COR-L47 (cell line): Measurements from ENCODE around the gene MSH5.
"Not testable (repeated sequence)": the region's sequence is repeated elsewhere in the genome, so short reads cannot be mapped to it uniquely, and the experiment has no call there.

Experiments
- DNase-seq: peaks from one replicate; lab custom pipeline; 2025; lab: John Stamatoyannopoulos, UW

The MSH5 gene

DNA sequence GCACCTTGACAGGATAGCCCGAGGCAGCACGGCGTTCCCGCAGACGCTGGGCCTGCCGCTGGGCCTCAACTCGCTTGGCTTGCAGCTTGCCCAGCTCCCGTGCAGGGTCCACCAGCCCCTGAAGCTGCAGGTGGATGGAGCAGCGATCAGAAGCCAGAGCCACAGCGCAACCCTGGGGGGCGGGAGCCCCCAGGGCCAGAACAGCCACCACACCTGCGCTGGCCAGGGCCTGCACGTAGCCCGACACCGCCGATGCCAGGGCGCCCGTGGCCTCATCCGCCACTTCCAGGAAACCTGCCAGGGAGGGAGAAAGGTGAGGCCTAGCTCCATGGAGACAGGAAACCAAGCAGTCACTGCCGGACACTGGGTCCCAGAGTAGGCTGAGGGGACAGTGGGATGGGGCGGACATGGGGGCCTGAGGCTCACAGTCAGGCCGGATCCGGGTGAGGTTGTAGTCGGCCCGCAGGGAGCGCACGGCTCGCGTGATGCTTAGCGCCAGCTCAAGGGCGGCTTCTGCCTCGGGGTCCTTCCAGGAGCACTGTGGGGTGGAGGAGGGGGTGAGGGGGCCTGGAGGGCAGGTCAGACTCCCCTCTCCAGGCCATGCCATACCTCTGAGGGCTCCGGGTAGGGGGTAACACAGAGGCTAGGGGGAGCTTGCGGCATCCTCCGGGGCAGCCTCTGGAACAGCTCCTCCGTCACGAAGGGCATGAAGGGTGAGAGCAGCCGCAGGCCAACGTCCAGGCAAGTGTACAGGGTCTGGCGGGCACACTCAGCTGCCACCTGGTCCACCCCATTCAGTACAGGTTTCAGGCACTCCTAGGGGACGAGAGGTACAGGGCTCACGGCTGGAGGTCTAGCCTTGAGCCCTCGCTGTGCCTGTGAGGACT is 39.4 kb downstream of the MSH5 start:
- DNase-seq, result no peak

DNA sequence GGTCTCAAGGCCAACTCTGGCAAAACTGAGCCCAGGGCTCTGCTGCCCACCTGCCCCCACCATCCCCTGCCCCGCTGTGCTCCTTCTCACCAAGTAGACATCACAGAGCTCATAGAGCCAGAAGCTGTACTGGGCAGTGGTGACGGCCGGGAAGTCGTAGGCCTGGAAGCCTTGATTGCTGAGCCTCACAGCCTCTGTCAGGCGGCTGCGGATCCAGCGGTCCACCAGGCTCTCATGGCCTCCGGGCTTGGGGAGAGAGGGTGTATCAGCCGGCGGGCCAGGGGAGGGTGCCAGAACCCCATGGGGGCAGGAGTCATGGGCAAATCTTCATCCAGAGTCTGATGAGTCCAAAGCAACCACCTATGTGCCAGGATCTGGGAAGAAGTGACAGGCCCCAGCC is 40.1 kb downstream of the MSH5 start:
- no peak for DNase-seq

DNA sequence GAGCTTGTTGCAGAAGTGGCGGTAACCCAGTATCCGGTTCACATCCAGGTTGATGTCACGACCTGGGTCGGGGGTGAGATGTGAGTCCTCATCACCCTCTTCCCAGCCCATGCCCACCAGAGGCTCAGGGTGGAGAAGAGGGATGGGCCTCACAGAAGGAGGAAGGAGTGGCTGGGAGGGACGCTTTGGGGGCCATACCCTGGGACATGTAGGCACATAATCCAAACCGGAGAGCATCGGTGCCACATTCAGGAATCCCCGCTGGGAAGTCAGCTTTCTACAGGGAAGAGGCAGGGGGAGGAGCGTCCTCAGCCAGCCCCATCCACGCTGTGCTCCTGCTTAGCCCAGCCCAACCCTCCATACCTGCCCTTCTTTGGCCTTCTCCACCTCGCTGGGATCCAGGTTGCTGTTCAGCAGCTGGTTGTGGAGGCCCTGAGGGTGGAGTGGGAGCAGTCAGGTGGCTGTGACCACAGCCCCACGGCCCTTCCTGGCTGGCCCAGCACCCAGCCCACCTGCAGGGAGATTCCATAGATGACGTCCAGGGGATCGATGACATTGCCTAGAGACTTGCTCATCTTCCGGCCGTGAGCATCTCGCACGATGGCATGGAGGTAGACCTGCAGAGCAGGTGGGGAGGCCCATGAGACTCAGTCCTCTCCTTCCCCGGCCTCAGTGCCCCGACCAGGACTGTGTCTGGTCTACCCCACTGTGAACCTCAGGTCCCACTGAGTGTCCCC is 40.9 kb downstream of the MSH5 start:
- no peak for DNase-seq

DNA sequence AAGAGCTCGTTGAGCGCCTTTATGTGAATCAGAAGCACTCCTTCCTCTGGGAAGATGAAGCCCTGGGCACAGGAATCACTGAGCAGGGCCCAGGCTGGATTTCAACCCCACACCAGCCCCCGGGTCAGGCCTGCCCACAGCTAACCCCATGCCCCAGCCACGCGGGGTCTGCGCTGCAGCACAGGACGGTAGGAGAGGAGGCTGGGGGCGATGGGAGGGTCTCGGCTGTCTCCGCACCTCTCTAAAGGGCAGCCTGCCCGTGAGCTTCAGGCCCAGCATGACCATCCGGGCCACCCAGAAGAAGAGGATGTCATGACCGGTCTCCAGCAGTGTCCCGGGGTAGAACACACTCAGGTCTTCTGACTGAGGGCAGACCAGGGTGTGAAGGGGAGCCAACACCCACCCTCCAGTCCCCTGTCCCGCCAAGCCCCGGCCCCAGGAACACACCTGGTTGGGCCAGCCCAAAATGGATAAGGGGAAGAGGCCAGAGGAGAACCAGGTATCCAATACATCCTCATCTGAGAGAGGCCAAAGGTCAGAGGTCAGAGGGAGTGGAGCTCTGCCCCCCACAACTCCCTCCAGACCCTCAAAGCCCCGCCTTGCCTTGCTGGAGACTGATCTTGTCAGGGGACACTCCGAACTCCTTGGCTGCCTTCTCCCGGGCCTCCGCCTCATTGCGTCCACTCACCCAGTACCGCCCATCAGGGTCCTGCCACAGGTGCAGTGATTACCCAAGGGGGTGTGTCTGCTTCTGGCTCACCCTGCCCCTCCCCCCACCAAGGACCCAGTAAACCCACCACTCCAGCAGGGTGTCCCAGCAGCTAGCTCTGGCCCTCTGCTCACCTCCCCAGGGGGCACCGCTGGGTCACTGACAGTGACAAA is 41.7 kb downstream of the MSH5 start:
- no peak for DNase-seq

DNA sequence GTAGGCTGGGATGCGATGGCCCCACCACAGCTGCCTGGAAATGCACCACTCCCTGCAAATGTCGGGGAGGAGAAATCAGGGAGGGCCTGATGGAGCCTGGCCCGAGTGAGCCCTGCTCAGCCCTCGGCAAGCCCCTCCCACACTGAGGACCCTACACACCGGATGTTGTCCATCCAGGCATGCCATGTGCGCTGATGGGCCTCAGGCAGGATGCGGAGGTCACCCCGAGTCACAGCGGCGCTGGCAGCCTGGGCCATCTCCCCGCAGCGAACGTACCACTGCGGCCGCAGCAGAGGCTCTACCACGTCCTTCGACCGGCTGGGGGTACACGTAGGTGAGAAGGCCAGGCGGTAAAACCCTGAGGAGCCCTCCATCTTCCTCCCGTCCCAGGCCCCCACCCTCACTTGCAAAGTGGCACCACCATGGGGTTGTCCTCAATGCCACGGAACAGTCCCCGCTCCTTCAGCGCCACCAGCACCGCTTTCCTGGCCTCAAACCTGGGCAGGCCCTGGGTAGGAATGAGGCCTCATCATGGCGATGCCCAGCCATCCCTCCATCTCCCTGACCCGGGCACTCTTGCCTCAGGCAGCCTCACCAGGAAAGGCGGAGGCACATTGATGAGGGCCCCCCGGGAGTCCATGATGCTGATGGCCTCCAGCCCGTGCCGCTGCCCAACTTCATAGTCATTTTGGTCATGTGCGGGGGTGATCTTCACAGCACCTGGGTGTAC is 42.5 kb downstream of the MSH5 start:
- DNase-seq, result no peak

DNA sequence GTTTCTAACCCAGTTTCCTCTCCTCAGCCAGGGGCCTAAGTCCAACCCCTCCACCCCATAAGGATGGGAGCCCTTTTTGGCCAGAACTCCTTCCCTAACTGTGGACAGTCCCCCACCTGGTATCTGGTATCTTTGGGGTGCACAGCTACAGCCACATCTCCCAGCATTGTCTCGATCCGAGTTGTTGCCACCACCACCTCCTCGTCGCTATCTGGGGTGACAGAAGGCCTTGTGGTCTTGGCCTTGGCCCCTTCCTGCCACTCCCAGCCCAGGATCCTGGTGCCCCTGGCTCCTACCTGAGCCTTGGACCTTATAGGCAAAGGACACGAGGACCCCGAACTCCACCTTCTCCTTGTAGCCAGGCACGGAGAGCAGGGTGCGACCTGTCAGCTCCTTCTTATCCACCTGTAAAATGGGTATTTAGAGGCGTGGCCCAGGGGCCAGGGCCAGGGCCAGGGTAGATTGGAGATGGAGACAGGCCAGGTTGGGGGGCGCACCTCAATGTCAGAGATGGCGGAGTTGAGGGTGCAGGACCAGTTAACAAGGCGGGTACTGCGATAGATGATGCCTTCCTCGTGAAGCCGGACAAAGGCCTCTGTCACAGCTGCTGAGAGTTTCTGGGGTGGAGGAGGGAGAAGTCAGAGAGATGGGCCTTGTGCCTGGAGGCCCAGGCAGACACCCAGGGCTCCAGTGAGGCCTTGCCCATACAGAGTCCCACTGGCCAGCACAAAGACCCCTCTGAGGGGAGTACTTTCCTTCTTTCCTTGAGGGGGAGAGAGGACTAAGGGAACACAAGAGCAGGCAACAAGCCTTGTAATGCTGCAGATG is 44.5 kb downstream of the MSH5 start:
- DNase-seq, result no peak

DNA sequence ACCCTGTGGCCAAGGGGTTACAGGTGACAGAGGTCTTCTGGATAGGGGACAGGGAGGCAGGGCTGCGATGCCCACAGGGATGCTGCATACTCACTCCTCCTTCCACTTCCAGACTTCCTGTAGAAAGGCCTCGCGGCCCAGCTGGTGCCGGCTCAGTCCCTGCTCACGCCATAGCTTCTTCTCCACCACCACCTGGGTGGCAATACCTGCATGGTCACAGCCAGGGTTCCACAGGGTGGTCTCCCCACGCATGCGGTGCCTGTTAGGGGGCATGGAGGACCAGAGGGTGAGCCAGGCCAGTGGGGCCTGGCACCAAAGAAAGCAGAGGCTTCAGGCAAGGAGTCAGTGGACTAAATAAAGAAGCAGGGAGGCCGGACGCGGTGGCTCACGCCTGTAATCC is 45.7 kb downstream of the MSH5 start:
- DNase-seq, result no peak

DNA sequence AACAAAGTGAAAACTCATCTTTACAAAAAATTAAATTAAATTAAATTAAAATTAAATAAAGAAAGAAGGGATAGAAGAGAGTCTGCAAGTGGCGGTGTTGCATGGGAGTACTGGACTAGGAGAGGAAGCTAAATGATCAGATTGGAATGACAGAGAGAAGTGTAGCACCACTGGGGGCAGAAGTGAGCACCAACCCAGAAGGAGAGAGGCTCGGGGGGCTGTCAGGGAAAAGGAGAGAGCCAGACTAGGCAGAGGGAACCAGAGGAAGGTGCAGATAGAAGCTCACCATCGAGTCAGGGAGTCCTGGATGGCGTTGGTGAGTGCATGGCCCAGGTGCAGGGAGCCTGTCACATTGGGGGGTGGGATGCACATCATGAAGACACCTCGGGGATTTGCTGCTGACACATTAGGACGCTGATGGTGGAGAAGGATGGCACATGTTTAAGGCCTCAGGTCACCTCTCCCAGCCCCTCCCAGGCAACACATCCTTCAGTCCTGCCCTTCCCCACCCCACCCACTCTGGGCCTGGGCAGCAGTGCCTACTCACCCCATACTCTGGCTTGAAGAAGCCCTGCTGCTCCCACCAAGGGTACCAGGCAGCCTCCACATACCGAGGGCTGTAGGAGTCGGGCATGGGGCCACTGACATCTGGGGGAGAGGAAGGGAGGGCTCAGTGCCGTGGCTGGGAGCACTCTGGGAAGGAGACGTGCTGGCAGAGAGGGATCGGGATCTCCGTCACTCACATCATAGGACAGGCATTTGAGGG is 51.7 kb downstream of the MSH5 start:
- DNase-seq, result peak; percentile 33

DNA sequence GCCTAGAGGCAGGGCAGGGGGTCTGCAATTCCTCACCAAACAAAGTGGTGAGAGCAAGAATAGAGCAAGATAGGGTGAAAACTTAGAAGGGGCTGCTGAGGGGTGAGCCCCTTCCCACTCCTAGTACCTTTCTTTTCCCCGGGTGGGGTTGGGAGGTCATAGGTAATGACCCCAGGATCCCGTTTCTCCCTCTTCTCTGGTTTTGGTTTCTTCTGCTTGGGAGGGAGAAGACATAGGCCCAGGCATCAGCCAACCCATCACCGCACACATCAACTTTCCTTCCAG is 52.2 kb downstream of the MSH5 start:
- DNase-seq, result no peak

DNA sequence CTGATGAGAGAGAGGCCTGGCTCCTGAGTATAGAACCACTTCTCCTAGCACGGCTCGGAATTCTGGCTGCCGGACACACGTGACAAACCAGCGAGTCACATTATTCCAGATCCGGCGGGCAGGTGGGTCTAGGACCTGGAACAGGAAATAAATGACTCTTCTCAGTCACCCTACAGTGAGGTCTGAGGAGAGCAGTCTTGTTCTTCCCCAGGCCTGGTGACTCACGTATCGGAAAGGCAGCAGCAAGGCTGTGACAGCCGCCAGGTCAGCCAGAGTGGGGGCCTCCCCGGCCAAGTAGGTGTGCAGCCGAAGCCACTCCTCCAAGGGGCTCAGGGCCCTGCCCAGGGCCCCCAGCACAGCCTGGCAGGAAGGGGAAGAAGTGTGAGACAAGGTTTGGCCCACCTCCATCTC is 53.0 kb downstream of the MSH5 start:
- no peak for DNase-seq

DNA sequence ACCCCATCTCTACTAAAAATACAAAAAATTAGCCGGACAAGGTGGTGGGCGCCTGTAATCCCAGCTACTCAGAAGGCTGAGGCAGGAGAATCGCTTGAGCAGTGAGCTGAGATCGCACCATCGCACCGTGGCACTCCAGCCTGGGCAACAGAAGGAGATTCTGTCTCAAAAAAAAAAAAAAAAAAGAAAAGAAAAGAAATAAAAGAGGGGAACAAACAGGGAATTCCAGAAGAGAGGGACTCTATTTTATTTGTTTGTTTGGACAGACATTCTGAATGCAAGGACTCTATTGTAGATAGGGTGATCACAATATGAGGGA is 54.1 kb downstream of the MSH5 start:
- not testable (repeated sequence) for DNase-seq

DNA sequence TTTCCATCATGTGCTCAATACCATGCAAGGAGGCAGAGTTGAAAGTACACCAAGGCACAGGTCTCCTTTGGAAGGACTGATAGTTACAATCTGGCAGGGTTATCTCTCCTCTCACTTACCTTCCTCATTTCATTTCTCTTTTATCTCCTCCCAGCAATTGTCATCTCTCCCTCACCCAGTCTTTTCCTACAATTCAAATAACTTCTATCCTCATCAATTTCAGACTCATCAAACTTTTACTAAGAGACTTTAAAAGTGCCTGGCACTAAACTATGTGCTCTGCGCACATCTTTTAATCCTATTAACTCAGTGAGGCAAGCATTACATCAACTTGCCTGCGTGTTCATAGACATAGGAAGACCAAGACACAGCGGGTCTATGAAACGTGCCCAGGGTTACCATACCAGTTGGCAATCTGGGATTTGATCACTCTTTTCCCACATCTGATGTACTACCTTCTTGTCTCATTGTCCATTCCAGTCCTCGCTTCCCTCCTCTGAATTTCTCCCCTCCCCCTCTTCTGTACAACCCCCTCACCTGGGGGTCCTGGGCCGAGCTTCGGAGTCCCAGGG is 54.6 kb downstream of the MSH5 start:
- DNase-seq, result no peak

DNA sequence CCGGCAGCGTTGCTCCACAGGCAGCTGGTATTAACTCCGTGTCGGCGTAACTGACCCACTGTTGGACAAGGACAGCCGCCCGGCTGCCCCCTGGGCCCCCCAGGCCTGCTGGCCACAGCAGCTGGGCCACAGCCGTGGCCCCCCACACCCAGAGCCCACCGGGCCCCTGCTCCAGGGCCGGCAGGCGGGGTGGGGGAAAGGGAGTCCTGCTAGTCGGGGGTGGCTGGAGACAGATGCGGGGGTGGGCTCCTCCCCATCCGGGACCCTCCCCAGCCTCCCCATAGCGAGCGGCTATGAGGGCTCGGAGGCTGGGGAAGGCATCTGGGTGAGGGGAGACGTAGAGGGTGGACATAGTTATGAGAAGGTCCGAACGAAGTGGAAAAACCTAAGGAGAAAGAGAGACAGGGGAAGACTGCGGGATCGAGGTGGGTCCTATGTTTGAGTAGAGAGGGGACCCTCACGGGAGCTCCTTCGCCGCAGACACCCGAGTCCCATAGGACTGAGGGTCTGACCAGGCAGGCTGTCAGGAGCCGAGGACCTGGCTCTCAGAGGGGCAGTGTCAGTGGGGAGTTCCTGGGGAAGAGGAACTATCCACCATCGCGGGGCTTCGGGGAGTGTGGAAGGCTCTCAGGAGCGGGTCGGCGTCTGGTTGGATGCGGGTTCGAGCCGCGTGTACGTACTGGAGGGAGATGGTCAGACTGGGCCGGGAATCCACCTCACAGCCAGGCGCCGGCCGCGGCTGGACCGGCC is 55.2 kb downstream of the MSH5 start:
- no peak for DNase-seq

DNA sequence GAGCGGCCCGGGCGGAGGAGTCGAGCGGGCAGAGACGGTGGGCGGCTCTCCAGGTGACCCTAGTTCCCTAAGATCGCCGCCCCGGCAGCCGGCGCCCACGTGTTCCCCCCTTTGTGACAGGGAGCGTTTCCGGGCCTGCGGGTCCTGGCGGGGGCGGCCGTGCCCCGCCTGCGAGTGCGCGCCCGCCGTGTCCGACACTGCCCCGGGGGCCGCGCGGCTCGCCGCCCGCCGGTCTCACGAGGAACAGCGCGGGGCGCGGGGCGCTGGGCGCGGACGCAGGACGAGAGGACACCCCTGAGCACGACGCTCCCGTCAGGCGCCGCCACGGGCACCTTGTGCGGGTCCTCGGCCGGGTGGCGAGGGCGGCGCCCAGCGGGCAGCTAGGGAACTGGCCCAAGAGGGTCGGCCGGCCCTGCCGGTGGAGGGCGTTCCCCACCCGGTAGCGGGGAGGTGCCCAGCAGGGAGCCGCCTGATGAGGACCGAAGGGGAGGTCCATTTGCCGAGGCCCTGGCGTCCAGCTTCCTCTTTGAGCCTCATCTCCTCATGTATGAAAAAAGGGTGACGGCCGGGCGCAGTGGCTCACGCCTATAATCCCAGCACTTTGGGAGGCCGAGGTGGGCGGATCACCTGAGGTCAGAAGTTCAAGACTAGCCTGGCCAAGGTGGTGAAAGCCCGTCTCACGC is 56.0 kb downstream of the MSH5 start, which contains the start of gene VARS1:
Gene VARS1, minus strand, starts transcription at position 137 of the 683 bp plus-strand sequence. CDS start 535 bp downstream, outside the sequence.
- DNase-seq, result peak; percentile 93

DNA sequence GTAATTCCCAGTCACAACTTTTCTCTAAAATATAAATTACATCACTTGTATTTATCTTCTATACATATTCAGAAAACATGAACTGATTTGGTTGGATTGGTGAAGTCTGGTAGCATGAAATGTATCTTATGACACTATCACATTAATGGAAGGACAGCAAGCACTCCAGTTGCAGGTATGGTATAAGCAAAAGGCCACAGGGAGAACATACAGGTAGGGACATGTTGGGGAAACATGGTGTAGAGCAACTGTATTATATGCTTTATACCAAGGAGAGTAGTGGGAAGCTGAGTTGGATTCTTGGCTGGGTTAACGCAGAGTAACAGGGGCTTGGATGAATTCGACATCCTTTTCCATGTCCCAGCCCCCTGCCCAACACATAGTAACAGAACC is 57.2 kb downstream of the MSH5 start:
- no peak for DNase-seq

DNA sequence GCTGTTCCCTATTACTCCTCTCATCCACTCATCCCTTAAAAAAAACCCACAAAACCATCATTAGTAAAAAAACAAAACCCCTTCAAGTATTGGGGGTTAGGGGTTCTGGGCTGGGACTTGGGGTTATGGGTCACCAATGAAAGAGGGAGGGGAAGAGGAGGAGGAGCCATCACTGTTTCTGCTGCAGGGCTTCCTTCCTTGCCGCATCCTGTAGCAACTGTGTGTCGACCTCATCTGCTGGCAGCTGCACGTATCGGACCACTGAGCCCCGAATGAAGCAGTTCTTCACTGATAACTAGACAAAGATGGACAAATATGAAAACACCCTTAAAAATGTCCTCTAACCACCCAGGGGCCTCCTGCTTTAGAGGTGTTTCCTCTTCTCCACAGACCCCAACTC is 57.8 kb downstream of the MSH5 start:
- DNase-seq, result no peak

DNA sequence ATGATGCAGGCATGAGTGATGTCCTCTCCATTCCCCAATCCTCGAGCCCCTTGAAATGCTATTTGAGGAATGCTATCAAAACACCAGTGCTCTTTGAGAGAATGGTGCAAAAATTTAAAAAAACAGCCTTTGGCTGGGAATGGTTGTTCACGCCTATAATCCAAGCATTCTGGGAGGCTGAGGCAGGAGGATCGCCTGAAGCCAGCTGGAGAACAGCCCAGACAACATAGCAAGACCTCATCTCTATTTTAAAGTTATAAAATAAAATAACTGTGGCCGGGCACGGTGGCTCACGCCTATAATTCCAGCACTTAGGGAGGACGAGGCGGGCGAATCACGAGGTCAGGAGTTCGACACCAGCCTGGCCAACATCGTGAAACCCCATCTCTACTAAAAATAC is 60.0 kb downstream of the MSH5 start:
- DNase-seq, result no peak
